ENCODE results near the gene KIR2DL1.
"Not testable (repeated sequence)": the region's sequence is repeated elsewhere in the genome, so short reads cannot be mapped to it uniquely, and the experiment has no call there.

The KIR2DL1 gene

GRCh38 chr19:54817670-54818536, 48.3 kb downstream of the KIR2DL1 start:
- no peak for DNase-seq (ENCODE audit: low read depth, low spot score)

- DNase-seq (ENCODE audit: low read depth, low spot score), result not testable (repeated sequence)
These were observed 54.8 kb downstream of the KIR2DL1 start for GRCh38 chr19:54824416-54824815.

GRCh38 chr19:54825326-54825725, 55.7 kb downstream of the KIR2DL1 start:
- DNase-seq (ENCODE audit: low read depth, low spot score), result not testable (repeated sequence)

- DNase-seq (ENCODE audit: low read depth, low spot score), result not testable (repeated sequence)
These were observed 58.5 kb downstream of the KIR2DL1 start for GRCh38 chr19:54828064-54828463.

GRCh38 chr19:54832496-54832895, 62.9 kb downstream of the KIR2DL1 start, which contains the start of gene KIR2DS4:
TSS of gene KIR2DS4 (plus strand) at chr19:54832676.
- DNase-seq (ENCODE audit: low read depth, low spot score), result not testable (repeated sequence)

All from smooth muscle cell of the brain vasculature (primary cell).